ENCODE results near the gene GAPDHS.

- no peak for TF ChIP-seq CTCF (IDR thresholded peaks at IDR 0.05)
- TF ChIP-seq EZH2 (IDR thresholded peaks at IDR 0.05; ENCODE audit: borderline replicate concordance, insufficient read depth, low read depth, low read length, poor library complexity, severe bottlenecking): no peak
These were observed 27.2 kb upstream of the GAPDHS start for GRCh38 chr19:35506011-35506410.

Data from B cell (primary cell).